Measurements from ENCODE around the gene IL10.

The IL10 gene

GRCh38 chr1:206722751-206723461 lies 49.4 kb downstream of the IL10 start:
- Histone ChIP-seq H3K36me3 (replicated peaks) (no peaks in the 10 kb centered on the region), H3K27me3 (replicated peaks) (no peaks in the 10 kb centered on the region), H3K27ac (no peak overlapping the region), H3K4me3 (ENCODE audit: low read depth, low read length) (no peak overlapping the region)
- TF ChIP-seq CTCF (IDR thresholded peaks at IDR 0.05; ENCODE audit: low read depth, low read length, missing control alignments) = no peak
- DNase-seq = no peak
- in situ Hi-C loops (cut with HindIII; ENCODE audit: low pct_ligation_motif_present, low sequenced_read_pairs) = no loop called here

- TF ChIP-seq CTCF (IDR thresholded peaks at IDR 0.05; ENCODE audit: low read depth, low read length, missing control alignments) = no peak
- in situ Hi-C loops (cut with HindIII; ENCODE audit: low pct_ligation_motif_present, low sequenced_read_pairs) = no loop called here
- no peak for DNase-seq
- H3K4me3 ChIP-seq (ENCODE audit: low read depth, low read length) = no peak overlapping the region
- no peak overlapping the region for H3K27ac ChIP-seq
- no peaks in the 10 kb centered on the region for H3K36me3 ChIP-seq (replicated peaks)
- H3K27me3 ChIP-seq (replicated peaks) = no peaks in the 10 kb centered on the region
Measured at GRCh38 chr1:206721454-206721853, 50.8 kb downstream of the IL10 start.

- TF ChIP-seq CTCF (IDR thresholded peaks at IDR 0.05; ENCODE audit: low read depth, low read length, missing control alignments) = no peak
- no peak overlapping the region for H3K27ac ChIP-seq
- no peak overlapping the region for H3K4me3 ChIP-seq (ENCODE audit: low read depth, low read length)
- no peaks in the 10 kb centered on the region for H3K27me3 ChIP-seq (replicated peaks)
- H3K36me3 ChIP-seq (replicated peaks) = no peaks in the 10 kb centered on the region
- no peak for DNase-seq
- in situ Hi-C loops (cut with HindIII; ENCODE audit: low pct_ligation_motif_present, low sequenced_read_pairs) = no loop called here
Measured at GRCh38 chr1:206719169-206719839, 53.0 kb downstream of the IL10 start.

GRCh38 chr1:206717674-206717989 lies 54.7 kb downstream of the IL10 start:
- no peak for TF ChIP-seq CTCF (IDR thresholded peaks at IDR 0.05; ENCODE audit: low read depth, low read length, missing control alignments)
- no peak for DNase-seq
- no peaks in the 10 kb centered on the region for H3K27me3 ChIP-seq (replicated peaks)
- in situ Hi-C loops (cut with HindIII; ENCODE audit: low pct_ligation_motif_present, low sequenced_read_pairs) = no loop called here
- H3K36me3 ChIP-seq (replicated peaks) = no peaks in the 10 kb centered on the region
- H3K4me3 ChIP-seq (ENCODE audit: low read depth, low read length) = no peak overlapping the region
- H3K27ac ChIP-seq = no peak overlapping the region
